H1 (cell line): Measurements from ENCODE around the gene DRG1. TPM values are rescaled to one million over a fixed set of nuclear protein-coding genes. Genes with fewer than 3 reads are reported as not detected.

Source experiments
- CTCF ChIA-PET: fragments of 300-600 bp; sonication (Branson Sonifier 250); formaldehyde crosslinking; loops from one replicate; lab custom pipeline; 2021; ENCODE audit not compliant: partially characterized antibody; lab: Charles Lee
- POLR2A ChIA-PET: fragments of 300-600 bp; sonication (Branson Sonifier 250); formaldehyde crosslinking; loops from one replicate; lab custom pipeline; 2021; ENCODE audit warnings: inconsistent platforms; ENCODE audit not compliant: partially characterized antibody; lab: Charles Lee
- DNase-seq, 2 experiments: peaks; one replicate each; pipeline versions ENCODE4 v3.0.0 to v3.0.0-alpha.2; 2010 to 2022; ENCODE audit warnings: low spot score in 2 of 2, low read depth in 1 of 2, mixed read lengths in 1 of 2
- FAIRE-seq: peaks from 2 replicates; lab custom pipeline; 2011; peaks lifted over from hg19 to GRCh38; lab: Jason Lieb, UNC
- H2AFZ ChIP-seq: 2 replicates; pipeline ENCODE4 v1.8.1; 2012; ENCODE audit warnings: low read length, inconsistent platforms
- H2AK5ac ChIP-seq: 2 replicates; pipeline ENCODE4 v1.6.1; 2013; ENCODE audit warnings: low read depth, low read length
- H2BK120ac ChIP-seq: replicated peaks from 2 replicates; pipeline ENCODE3; 2013; ENCODE audit warnings: low read depth, low read length, inconsistent platforms
- H2BK12ac ChIP-seq: 2 replicates; pipeline ENCODE4 v1.6.1; 2013; ENCODE audit warnings: low read depth, low read length
- H2BK15ac ChIP-seq: 2 replicates; pipeline ENCODE4 v1.6.1; 2013; ENCODE audit warnings: low read length
- H2BK20ac ChIP-seq: 2 replicates; pipeline ENCODE4 v1.6.1; 2013; ENCODE audit warnings: low read length
- H2BK5ac ChIP-seq: 2 replicates; pipeline ENCODE4 v1.6.1; 2013; ENCODE audit warnings: low read depth, low read length
- H3K14ac ChIP-seq: 2 replicates; pipeline ENCODE4 v1.6.1; 2013; ENCODE audit warnings: inconsistent platforms; ENCODE audit not compliant: insufficient read length
- H3K18ac ChIP-seq: 2 replicates; pipeline ENCODE4 v1.6.1; 2013; ENCODE audit warnings: low read length; ENCODE audit errors: extremely low read depth
- H3K23ac ChIP-seq: 2 replicates; pipeline ENCODE4 v1.6.1; 2013; ENCODE audit warnings: inconsistent platforms; ENCODE audit not compliant: insufficient read length
- H3K23me2 ChIP-seq: 2 replicates; pipeline ENCODE4 v1.6.1; 2013; ENCODE audit warnings: low read depth, low read length
- H3K27ac ChIP-seq: 2 replicates; pipeline ENCODE4 v1.6.1; 2011; ENCODE audit warnings: low read depth, low read length, inconsistent platforms
- H3K27me3 ChIP-seq, 4 experiments: replicated peaks in 1 of 4; 1 replicate in 1 of 4; 2 replicates in 3 of 4; pipeline versions ENCODE4 v1.6.1 to v1.8.1; 2011 to 2013; ENCODE audit warnings: low read length in 3 of 4, mild to moderate bottlenecking in 3 of 4, inconsistent platforms in 2 of 4, mixed read lengths in 2 of 4, moderate library complexity in 1 of 4; ENCODE audit not compliant: control insufficient read depth in 3 of 4, insufficient read depth in 3 of 4; ENCODE audit errors: extremely low read depth in 1 of 4
- H3K36me3 ChIP-seq, 4 experiments: 2 replicates each; pipeline versions ENCODE4 v1.6.1 to v1.8.1; 2011 to 2013; ENCODE audit warnings: mild to moderate bottlenecking in 4 of 4, low read length in 3 of 4, moderate library complexity in 2 of 4, control low read depth in 1 of 4, inconsistent platforms in 1 of 4; ENCODE audit not compliant: insufficient read depth in 4 of 4, control insufficient read depth in 2 of 4
- H3K4ac ChIP-seq: replicated peaks from 2 replicates; pipeline ENCODE3; 2013; ENCODE audit warnings: low read length, low read depth, mixed read lengths, inconsistent platforms; ENCODE audit not compliant: insufficient read length
- H3K4me1 ChIP-seq, 4 experiments: replicated peaks in 1 of 4; 1 replicate in 1 of 4; 2 replicates in 3 of 4; pipeline versions ENCODE4 v1.6.1 to v1.8.1; 2011 to 2013; ENCODE audit warnings: low read length in 3 of 4, inconsistent platforms in 2 of 4, mixed read lengths in 1 of 4; ENCODE audit not compliant: insufficient read depth in 4 of 4, control insufficient read depth in 3 of 4
- H3K4me2 ChIP-seq, 2 experiments: 2 replicates each; pipeline versions ENCODE4 v1.6.1 to v1.8.1; 2011 to 2013; ENCODE audit warnings: low read depth in 2 of 2, low read length in 2 of 2, control low read depth in 1 of 2, inconsistent platforms in 1 of 2, mild to moderate bottlenecking in 1 of 2; ENCODE audit not compliant: insufficient read depth in 1 of 2
- H3K4me3 ChIP-seq, 4 experiments: fragments of 200-600, 300-600 bp in 1 of 4; sonication (generic), shearing (Covaris generic), sonication (Bioruptor Twin) in 1 of 4; 2 replicates each; pipeline versions ENCODE4 v1.5.1 to v1.8.1; 2011 to 2016; ENCODE audit warnings: low read length in 4 of 4, low read depth in 3 of 4, control low read depth in 2 of 4, inconsistent platforms in 2 of 4, mild to moderate bottlenecking in 2 of 4, mixed read lengths in 1 of 4, moderate library complexity in 1 of 4; ENCODE audit not compliant: insufficient read depth in 2 of 4; ENCODE audit errors: extremely low read depth in 1 of 4
- H3K56ac ChIP-seq: replicated peaks from 2 replicates; pipeline ENCODE3; 2013; ENCODE audit warnings: low read depth, mild to moderate bottlenecking, mixed read lengths, low read length, inconsistent platforms; ENCODE audit not compliant: insufficient read length
- H3K79me1 ChIP-seq: 2 replicates; pipeline ENCODE4 v1.6.1; 2013; ENCODE audit warnings: low read depth, low read length, control low read depth
- H3K79me2 ChIP-seq, 2 experiments: 2 replicates each; pipeline versions ENCODE4 v1.6.1 to v1.8.1; 2012 to 2013; ENCODE audit warnings: low read length in 2 of 2, mild to moderate bottlenecking in 2 of 2, inconsistent platforms in 1 of 2; ENCODE audit not compliant: insufficient read depth in 2 of 2, control insufficient read depth in 1 of 2
- H3K9ac ChIP-seq, 4 experiments: replicated peaks in 1 of 4; 1 replicate in 1 of 4; 2 replicates in 3 of 4; pipeline versions ENCODE4 v1.6.1 to v1.8.1; 2011 to 2013; ENCODE audit warnings: low read depth in 3 of 4, low read length in 3 of 4, control low read depth in 2 of 4, mild to moderate bottlenecking in 2 of 4, moderate library complexity in 2 of 4, inconsistent platforms in 1 of 4; ENCODE audit errors: extremely low read depth in 1 of 4
- H3K9me3 ChIP-seq, 2 experiments: 2 replicates each; pipeline versions ENCODE4 v1.6.1 to v1.8.1; 2012 to 2013; ENCODE audit warnings: mild to moderate bottlenecking in 2 of 2, moderate library complexity in 2 of 2, control low read depth in 1 of 2, inconsistent platforms in 1 of 2, low read depth in 1 of 2, low read length in 1 of 2, mixed read lengths in 1 of 2; ENCODE audit not compliant: insufficient read depth in 2 of 2
- H4K20me1 ChIP-seq, 2 experiments: replicated peaks in 1 of 2; 2 replicates each; pipeline versions ENCODE3 to v1.8.1; 2011 to 2013; ENCODE audit warnings: inconsistent platforms in 2 of 2, low read length in 2 of 2, mild to moderate bottlenecking in 1 of 2; ENCODE audit not compliant: insufficient read depth in 2 of 2, control insufficient read depth in 1 of 2
- H4K5ac ChIP-seq: 2 replicates; pipeline ENCODE4 v1.6.1; 2013; ENCODE audit warnings: low read length, low read depth, mixed read lengths, inconsistent platforms; ENCODE audit not compliant: insufficient read length
- H4K8ac ChIP-seq: 2 replicates; pipeline ENCODE4 v1.8.0; 2013; ENCODE audit warnings: mild to moderate bottlenecking, moderate library complexity, low read length, inconsistent platforms; ENCODE audit not compliant: insufficient read depth; ENCODE audit errors: extremely low read depth
- H4K91ac ChIP-seq: replicated peaks from 2 replicates; pipeline ENCODE3; 2013; ENCODE audit warnings: low read length, mixed read lengths, inconsistent platforms; ENCODE audit not compliant: insufficient read length
- SIN3A ChIP-seq, 2 experiments: IDR thresholded peaks in 1 of 2; conservative IDR thresholded peaks in 1 of 2; 2 replicates each; pipeline ENCODE4 v1.6.1; 2011 to 2012; ENCODE audit warnings: low read length in 2 of 2, improper control_type of control experiment in 1 of 2, low read depth in 1 of 2, mild to moderate bottlenecking in 1 of 2
- SP1 ChIP-seq: IDR thresholded peaks from 2 replicates; pipeline ENCODE4 v1.6.1; 2011; ENCODE audit warnings: low read depth, low read length
- WGBS, 2 experiments: shearing (Covaris generic) in 1 of 2; methylation state at CpG; one replicate each; pipeline versions ENCODE4 v1.1.6 to v1.1.7; 2013 to 2015; ENCODE audit warnings: low lambda C conversion rate in 2 of 2, mixed read lengths in 2 of 2, inconsistent platforms in 1 of 2, low coverage in 1 of 2, missing lambda C conversion rate in 1 of 2; ENCODE audit not compliant: insufficient replicate concordance in 2 of 2, insufficient coverage in 1 of 2, insufficient read length in 1 of 2; ENCODE audit errors: extremely low coverage in 1 of 2, missing lambda C conversion rate in 1 of 2; 5-methylcytosine and 5-hydroxymethylcytosine counted together
- polyA plus RNA-seq, 7 experiments: library from polyadenylated mRNA; depleted of rRNA in 3 of 7; stranded (reverse) in 5 of 7; unstranded in 2 of 7; fragments of >200 nt in 5 of 7; fragments of 200-250 nt in 2 of 7; gene quantifications; 1 replicate in 5 of 7; 2 replicates in 1 of 7; 4 replicates in 1 of 7; pipeline versions ENCODE4 v1.2.1 to v1.2.3, GENCODE V29; 2011 to 2013; ENCODE audit warnings: missing spikeins in 2 of 7, mixed read lengths in 2 of 7
- total RNA-seq: library from RNA; stranded (reverse); fragmentation: NEBNext Ultra II Directional; extraction: Animal tissue kit (Norgen Biotek cat#: 25700); gene quantifications from 2 replicates; pipeline ENCODE4 v1.2.1, GENCODE V29; 2021

DRG1 gene
- total and polyA plus RNA-seq, 2 of the 8 experiments (the other 6 are each of a cell fraction or from before 2014, with no cell fraction given) = 45.3 to 81.9 TPM

DNA sequence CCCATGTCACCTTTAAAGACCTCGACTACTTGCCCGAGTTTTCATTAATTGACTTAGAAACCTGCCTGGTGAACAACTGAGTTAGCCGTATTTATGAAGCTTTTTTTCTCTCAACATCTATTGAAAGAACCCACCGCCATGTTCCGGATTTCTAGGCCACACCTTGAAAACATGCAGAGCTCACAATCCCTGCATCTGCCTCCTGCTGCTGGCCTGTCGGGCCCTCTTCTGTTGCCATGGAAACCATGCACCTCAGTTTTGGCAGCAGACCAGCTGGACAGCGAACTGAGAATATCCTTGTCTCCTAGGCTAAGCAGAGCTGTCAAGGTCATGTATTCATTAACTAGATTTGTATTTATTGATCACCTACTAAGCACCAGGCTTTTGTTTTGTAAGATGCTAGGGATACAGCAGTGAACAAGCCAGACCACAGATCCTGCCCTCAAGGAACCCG, 49.0 kb upstream of the DRG1 start:
- H4K5ac ChIP-seq = no peak overlapping the region
- no peak overlapping the region for H3K56ac ChIP-seq
- H2BK120ac ChIP-seq = no peak overlapping the region
- H3K4ac ChIP-seq = no peak overlapping the region
- H2BK15ac ChIP-seq = no peak overlapping the region
- DNase-seq (no peak), FAIRE-seq (no peak)
- H3K27me3 ChIP-seq = no peaks in the 10 kb centered on the region
- no peak overlapping the region for H2AK5ac ChIP-seq
- no peak overlapping the region for H3K4me2 ChIP-seq
- WGBS, 2 experiments = 79% methylated on average over 8 of the region's 8 CpGs; no CpG with 5 or more reads in 1 of the 2 experiments
- ChIA-PET CTCF (no interaction called here), POLR2A (interaction anchor here (0.8 to 1.7 kb wide), 4 partner anchors 9 to 49 kb away, joined by 3 to 6 read pairs (median 4); partner anchors contain the start of gene DRG1)
- H2BK5ac ChIP-seq = no peak overlapping the region
- H4K20me1 ChIP-seq = peaks cover 0 to 2% of the 10 kb centered on the region in 2 experiments
- no peak overlapping the region for H3K14ac ChIP-seq
- peaks cover 0 to 2% (median 0%) of the 10 kb centered on the region in 4 experiments; a peak in 3 of 7 replicates for H3K4me1 ChIP-seq
- no peak overlapping the region for H4K91ac ChIP-seq
- no peak overlapping the region for H3K23ac ChIP-seq
- H3K4me3 ChIP-seq = no peak overlapping the region
- no peak overlapping the region for H3K18ac ChIP-seq
- peaks cover 11% of the 10 kb centered on the region for H3K23me2 ChIP-seq
- H2BK12ac ChIP-seq = no peak overlapping the region
- H3K27ac ChIP-seq = no peak overlapping the region
- TF ChIP-seq SP1 (no peak), SIN3A (conservative IDR thresholded peaks at IDR 0.05 in 1 of 2, IDR thresholded peaks at IDR 0.05 in 1 of 2; ENCODE audit: low read depth in 1 of 2, low read length in 2 of 2) (peak; percentile 63 to 70; a peak in 1 of 4 replicates)
- H4K8ac ChIP-seq = no peak overlapping the region
- no peak overlapping the region for H2AFZ ChIP-seq
- H3K36me3 ChIP-seq = no peaks in the 10 kb centered on the region
- H3K79me2 ChIP-seq = no peaks in the 10 kb centered on the region
- H2BK20ac ChIP-seq = no peak overlapping the region
- H3K79me1 ChIP-seq = no peaks in the 10 kb centered on the region
- no peak overlapping the region for H3K9ac ChIP-seq
- no peaks in the 10 kb centered on the region for H3K9me3 ChIP-seq
